Esophagus (tissue), 2 donors: Measurements from ENCODE around the gene CRYBA1. TPM values are rescaled to one million over a fixed set of nuclear protein-coding genes. Genes with fewer than 3 reads are reported as not detected.

Experiments
- H3K27ac ChIP-seq, 2 donors: one replicate each; pipeline ENCODE4 v1.5.1; 2013; ENCODE audit warnings: low read depth in 2 of 2, mild to moderate bottlenecking in 2 of 2, inconsistent platforms in 1 of 2, low read length in 1 of 2, moderate library complexity in 1 of 2
- H3K27me3 ChIP-seq, 2 donors: one replicate each; pipeline ENCODE4 v1.6.1; 2013; ENCODE audit warnings: low read length in 2 of 2, control low read depth in 1 of 2, mild to moderate bottlenecking in 1 of 2; ENCODE audit not compliant: insufficient read depth in 2 of 2, control insufficient read depth in 1 of 2
- H3K36me3 ChIP-seq, 2 donors: one replicate each; pipeline ENCODE4 v1.6.1; 2013; ENCODE audit warnings: low read length in 1 of 2; ENCODE audit not compliant: control insufficient read depth in 2 of 2, insufficient read depth in 2 of 2
- H3K4me1 ChIP-seq, 2 donors: one replicate each; pipeline ENCODE4 v1.6.1; 2013; ENCODE audit warnings: low read length in 1 of 2; ENCODE audit not compliant: control insufficient read depth in 2 of 2, insufficient read depth in 2 of 2
- H3K4me3 ChIP-seq, 2 donors: one replicate each; pipeline ENCODE4 v1.5.1; 2013; ENCODE audit warnings: low read length in 2 of 2, mild to moderate bottlenecking in 2 of 2, low read depth in 1 of 2, moderate library complexity in 1 of 2
- H3K9me3 ChIP-seq, 2 donors: one replicate each; pipeline ENCODE4 v1.6.1; 2013; ENCODE audit warnings: mild to moderate bottlenecking in 2 of 2, low read depth in 1 of 2, low read length in 1 of 2, moderate library complexity in 1 of 2; ENCODE audit not compliant: control insufficient read depth in 2 of 2, insufficient read depth in 1 of 2
- WGBS, 2 donors: extraction: QIAGEN DNeasy Blood & Tissue Kit; methylation state at CpG; one replicate each; pipeline ENCODE4 v1.1.7; 2013; 5-methylcytosine and 5-hydroxymethylcytosine counted together
- polyA plus RNA-seq, 2 donors: library from polyadenylated mRNA; stranded (reverse); fragments of 200-250 nt; gene quantifications; one replicate each; pipeline ENCODE4 v1.2.3, GENCODE V29; 2013
- donor health status: healthy with polysubstance abuse.
- donor health status: Bipolar disorder and iron deficiency.

Gene CRYBA1
- polyA plus RNA-seq, 2 donors: not detected

DNA sequence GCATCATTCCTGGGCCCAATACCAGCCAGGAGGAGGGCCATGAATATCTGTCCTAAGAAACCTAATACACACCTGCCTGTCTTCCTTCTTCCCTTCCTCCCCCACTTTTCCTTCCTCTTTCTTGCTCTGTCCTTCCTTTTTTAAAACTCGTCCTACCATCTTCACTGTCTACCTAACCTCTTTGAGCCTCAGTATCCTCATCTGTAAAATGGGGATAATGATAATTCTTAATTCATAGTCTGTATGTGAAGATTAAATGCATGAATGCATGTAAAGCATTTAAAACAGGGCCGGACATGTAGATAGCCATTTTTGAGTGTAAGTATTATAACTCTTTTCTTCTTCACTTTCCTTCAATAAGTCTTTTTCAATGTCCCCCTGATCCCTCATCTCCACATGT, 560 bp downstream of the CRYBA1 start:
- Histone ChIP-seq H3K36me3 (no peaks in the 10 kb centered on the region), H3K4me1 (no peaks in the 10 kb centered on the region), H3K4me3 (no peak overlapping the region), H3K27ac (no peak overlapping the region), H3K27me3 (no peaks in the 10 kb centered on the region), H3K9me3 (no peaks in the 10 kb centered on the region)
- 80 to 82% methylated on average over 2 of the region's 2 CpGs for WGBS, 2 donors

GRCh38 chr17:29248845-29249244, 2.2 kb downstream of the CRYBA1 start:
- Histone ChIP-seq H3K36me3 (no peaks in the 10 kb centered on the region), H3K27me3 (no peaks in the 10 kb centered on the region), H3K4me3 (no peak overlapping the region), H3K27ac (no peak overlapping the region), H3K9me3 (no peaks in the 10 kb centered on the region), H3K4me1 (no peaks in the 10 kb centered on the region)
- WGBS, 2 donors: 89 to 90% methylated on average over 5 of the region's 5 CpGs

DNA sequence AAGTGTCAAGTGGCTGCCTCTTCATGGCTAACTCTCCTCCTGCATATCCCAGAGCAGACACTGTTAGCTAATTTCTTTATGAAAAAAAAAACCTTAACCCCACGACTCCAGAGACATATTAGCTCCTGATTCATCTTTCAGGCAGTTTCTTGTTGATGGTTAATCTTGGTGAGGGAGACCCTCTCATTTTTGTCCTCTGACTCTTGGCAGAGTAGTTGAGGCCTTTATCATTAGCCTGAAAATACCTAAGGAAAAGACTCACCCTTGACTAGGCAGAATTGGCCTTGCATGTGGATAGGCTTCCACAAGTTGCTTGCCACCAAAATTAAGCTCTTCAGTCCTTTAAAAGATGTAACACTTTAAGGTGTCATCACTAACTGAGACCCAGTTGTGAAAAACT, 4.0 kb downstream of the CRYBA1 start:
- H3K27me3 ChIP-seq: no peaks in the 10 kb centered on the region
- WGBS, 2 donors: 80 to 84% methylated on average over 1 of the region's 1 CpG

DNA sequence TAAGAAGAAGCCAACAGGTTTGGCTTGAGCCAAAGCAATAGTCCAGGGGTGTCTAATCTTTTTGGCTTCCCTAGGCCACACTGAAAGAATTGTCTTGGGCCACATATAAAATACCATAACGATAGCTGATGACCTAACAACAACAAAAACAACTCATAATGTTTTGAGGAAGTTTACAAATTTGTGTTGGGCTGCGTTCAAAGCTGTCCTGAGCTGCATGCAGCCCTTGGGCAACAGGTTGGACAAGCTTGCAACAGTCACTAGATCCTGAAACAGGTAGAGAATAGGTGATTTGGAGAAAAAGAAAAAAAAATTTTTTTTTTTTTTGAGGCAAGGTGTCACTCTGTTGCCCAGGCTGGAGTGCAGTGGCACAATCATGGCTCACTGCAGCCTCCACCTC, 4.5 kb downstream of the CRYBA1 start:
- Histone ChIP-seq H3K36me3 (no peaks in the 10 kb centered on the region), H3K9me3 (no peaks in the 10 kb centered on the region), H3K27ac (no peak overlapping the region), H3K27me3 (no peaks in the 10 kb centered on the region), H3K4me3 (no peak overlapping the region), H3K4me1 (no peaks in the 10 kb centered on the region)
- WGBS, 2 donors: 68 to 71% methylated on average over 2 of the region's 2 CpGs

More for the DNA sequence above, 4.0 kb downstream of the CRYBA1 start:
- H3K9me3 ChIP-seq: no peaks in the 10 kb centered on the region
- no peaks in the 10 kb centered on the region for H3K36me3 ChIP-seq
- no peaks in the 10 kb centered on the region for H3K4me1 ChIP-seq
- no peak overlapping the region for H3K4me3 ChIP-seq
- H3K27ac ChIP-seq: no peak overlapping the region

DNA sequence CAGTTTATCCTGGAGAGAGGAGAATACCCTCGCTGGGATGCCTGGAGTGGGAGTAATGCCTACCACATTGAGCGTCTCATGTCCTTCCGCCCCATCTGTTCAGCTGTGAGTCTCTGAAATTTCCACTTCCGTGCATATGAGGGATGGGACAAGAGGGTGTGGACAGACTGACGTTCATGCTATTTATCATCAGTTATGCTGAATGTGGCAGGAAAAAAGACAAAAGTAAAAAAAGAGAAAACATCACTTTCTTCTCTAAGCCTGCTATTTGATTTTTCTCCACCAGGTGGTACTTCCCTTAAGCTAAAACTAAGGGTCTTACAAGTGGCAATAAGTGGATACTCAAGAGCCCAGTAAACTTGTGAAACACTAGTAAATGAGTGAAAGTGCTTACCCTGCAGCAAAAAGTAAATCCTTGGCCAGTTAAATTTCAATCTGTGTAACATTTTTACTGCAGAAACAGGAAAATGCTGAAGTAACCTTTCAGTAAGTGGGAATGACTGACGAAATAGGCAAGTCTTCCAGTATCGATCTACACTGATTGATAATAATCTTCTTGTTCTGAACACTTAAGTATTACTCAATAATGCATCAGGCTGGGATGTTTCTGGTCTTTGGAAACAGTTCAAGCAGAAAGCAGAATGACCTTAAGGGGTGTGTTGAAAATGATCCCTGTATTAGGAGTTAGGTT, 5.6 kb downstream of the CRYBA1 start:
- WGBS, 2 donors: 77 to 79% methylated on average over 7 of the region's 7 CpGs
- H3K36me3 ChIP-seq: no peaks in the 10 kb centered on the region
- no peaks in the 10 kb centered on the region for H3K4me1 ChIP-seq
- H3K4me3 ChIP-seq: no peak overlapping the region
- H3K9me3 ChIP-seq: no peaks in the 10 kb centered on the region
- H3K27me3 ChIP-seq: no peaks in the 10 kb centered on the region
- no peak overlapping the region for H3K27ac ChIP-seq

GRCh38 chr17:29253037-29253436, 6.4 kb downstream of the CRYBA1 start:
- H3K4me1 ChIP-seq: no peaks in the 10 kb centered on the region
- no peak overlapping the region for H3K4me3 ChIP-seq
- H3K9me3 ChIP-seq: no peaks in the 10 kb centered on the region
- WGBS, 2 donors: 92 to 96% methylated on average over 2 of the region's 2 CpGs
- H3K27ac ChIP-seq: no peak overlapping the region
- H3K27me3 ChIP-seq: no peaks in the 10 kb centered on the region
- no peaks in the 10 kb centered on the region for H3K36me3 ChIP-seq

GRCh38 chr17:29255926-29256522, 9.4 kb downstream of the CRYBA1 start:
- Histone ChIP-seq H3K36me3 (no peaks in the 10 kb centered on the region), H3K27ac (no peak overlapping the region)

DNA sequence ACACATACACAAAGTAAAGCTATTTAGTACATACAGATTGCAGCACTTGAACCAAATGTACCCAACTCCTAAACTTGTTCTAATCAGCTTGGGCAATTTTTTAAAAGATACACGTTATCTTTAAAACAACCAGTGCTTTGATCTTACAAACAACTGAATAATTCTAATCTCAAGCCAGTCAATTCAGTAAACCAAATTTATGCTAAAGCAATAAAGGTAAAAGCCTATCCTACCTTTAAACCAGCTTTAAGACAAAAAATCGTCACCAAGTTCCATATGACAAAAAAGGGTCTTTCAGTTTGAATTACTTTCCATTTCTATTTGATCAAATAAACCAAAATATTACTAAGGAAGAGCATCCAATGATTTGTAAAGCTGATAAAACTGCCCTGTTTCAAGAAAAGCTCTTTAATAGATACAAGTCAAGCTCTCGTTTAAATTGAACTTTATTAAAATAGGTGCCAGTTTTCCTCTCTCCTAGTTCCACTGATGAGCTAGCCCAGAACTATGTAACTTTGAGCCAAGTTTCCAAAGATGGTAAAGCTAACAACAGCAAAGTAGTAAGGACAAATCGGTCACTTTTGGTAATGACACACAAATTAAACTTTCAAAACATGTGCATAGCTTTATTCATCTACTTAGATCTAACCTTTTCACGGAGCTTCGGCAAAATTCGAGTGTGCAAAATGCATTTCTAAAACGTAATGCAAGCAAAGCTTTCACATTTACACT, 10.2 kb downstream of the CRYBA1 start:
- H3K4me3 ChIP-seq: no peak overlapping the region
- no peaks in the 10 kb centered on the region for H3K9me3 ChIP-seq
- H3K36me3 ChIP-seq: no peaks in the 10 kb centered on the region
- 50 to 55% methylated on average over 8 of the region's 8 CpGs for WGBS, 2 donors
- H3K4me1 ChIP-seq: no peaks in the 10 kb centered on the region
- no peak overlapping the region for H3K27ac ChIP-seq
- H3K27me3 ChIP-seq: no peaks in the 10 kb centered on the region

More at GRCh38 chr17:29255926-29256522, 9.4 kb downstream of the CRYBA1 start:
- no peaks in the 10 kb centered on the region for H3K27me3 ChIP-seq
- 86 to 89% methylated on average over 4 of the region's 4 CpGs for WGBS, 2 donors
- no peaks in the 10 kb centered on the region for H3K9me3 ChIP-seq
- no peak overlapping the region for H3K4me3 ChIP-seq
- H3K4me1 ChIP-seq: no peaks in the 10 kb centered on the region

GRCh38 chr17:29257756-29258155, 11.1 kb downstream of the CRYBA1 start:
- Histone ChIP-seq H3K36me3 (peaks cover 0 to 2% of the 10 kb centered on the region in 2 donors), H3K4me3 (no peak overlapping the region)
- WGBS, 2 donors: 77 to 80% methylated on average over 3 of the region's 3 CpGs

More at GRCh38 chr17:29257756-29258155, 11.1 kb downstream of the CRYBA1 start:
- no peaks in the 10 kb centered on the region for H3K4me1 ChIP-seq
- H3K27ac ChIP-seq: no peak overlapping the region
- no peaks in the 10 kb centered on the region for H3K9me3 ChIP-seq
- H3K27me3 ChIP-seq: no peaks in the 10 kb centered on the region
